HEK293 (cell line): ENCODE measurements around the gene ZNF287.

Source experiments
- CTCF ChIA-PET: fragments of 350-600 bp; formaldehyde crosslinking; extraction: SDS; loops from one replicate; lab custom pipeline; 2021; ENCODE audit warnings: antibody characterized with exemption; lab: Yijun Ruan, JAX
- POLR2A ChIA-PET: fragments of 300-600 bp; formaldehyde crosslinking; extraction: SDS; loops from one replicate; lab custom pipeline; 2020; ENCODE audit warnings: antibody characterized with exemption, inconsistent platforms; lab: Yijun Ruan, JAX
- H3K27ac ChIP-seq: fragments of 200-500 bp; sonication (Bioruptor generic); 2 replicates; pipeline ENCODE4 v1.5.1; 2014; ENCODE audit warnings: low read depth, low read length, control low read depth, inconsistent platforms; ENCODE audit errors: extremely low read depth
- H3K36me3 ChIP-seq, 2 experiments: fragments of 200-500 bp in 1 of 2; sonication (Bioruptor generic) in 1 of 2; 1 replicate in 1 of 2; 2 replicates in 1 of 2; pipeline ENCODE4 v1.5.1; 2014 to 2017; ENCODE audit warnings: inconsistent platforms in 2 of 2, low read length in 2 of 2; ENCODE audit not compliant: control insufficient read depth in 2 of 2, insufficient read depth in 1 of 2
- H3K4me1 ChIP-seq: fragments of 200-500 bp; sonication (Bioruptor generic); 2 replicates; pipeline ENCODE4 v1.5.1; 2014; ENCODE audit warnings: mild to moderate bottlenecking, low read length, inconsistent platforms; ENCODE audit not compliant: control insufficient read depth, insufficient read depth
- H3K4me3 ChIP-seq: 2 replicates; pipeline ENCODE4 v1.5.1; 2011; ENCODE audit warnings: low read depth, mild to moderate bottlenecking, control low read depth, low read length, moderate library complexity
- H3K9me3 ChIP-seq: fragments of 200-500 bp; sonication (Bioruptor generic); 2 replicates; pipeline ENCODE4 v1.5.1; 2014; ENCODE audit warnings: low read depth, low read length, inconsistent platforms; ENCODE audit not compliant: control insufficient read depth, insufficient read depth
- BCL11B ChIP-seq: fragments of 450-650 bp; formaldehyde crosslinking; IDR thresholded peaks from 2 replicates; pipeline ENCODE4 v1.5.1; 2016; ENCODE audit warnings: low read depth, missing biosample characterization, missing genetic modification characterization
- SCRT2 ChIP-seq: fragments of 450-650 bp; formaldehyde crosslinking; IDR thresholded peaks from 2 replicates; pipeline ENCODE4 v1.5.1; 2016; ENCODE audit warnings: missing biosample characterization, missing genetic modification characterization
- SETDB1 ChIP-seq: IDR thresholded peaks from one replicate; pipeline ENCODE4 v1.6.1; 2017; ENCODE audit warnings: mild to moderate bottlenecking, low read length, moderate library complexity, mixed read lengths; ENCODE audit not compliant: insufficient read length
- ZBTB10 ChIP-seq: fragments of 450-650 bp; formaldehyde crosslinking; IDR thresholded peaks from 2 replicates; pipeline ENCODE4 v1.5.1; 2016; ENCODE audit warnings: missing biosample characterization, missing genetic modification characterization
- ZBTB8A ChIP-seq: fragments of 450-650 bp; formaldehyde crosslinking; IDR thresholded peaks from 2 replicates; pipeline ENCODE4 v1.5.1; 2016; ENCODE audit warnings: missing biosample characterization, missing genetic modification characterization
- ZNF157 ChIP-seq: fragments of 450-650 bp; formaldehyde crosslinking; IDR thresholded peaks from 2 replicates; pipeline ENCODE4 v1.5.1; 2016; ENCODE audit warnings: missing biosample characterization, missing genetic modification characterization
- ZNF211 ChIP-seq: fragments of 450-650 bp; formaldehyde crosslinking; IDR thresholded peaks from 2 replicates; pipeline ENCODE4 v1.5.1; 2016; ENCODE audit warnings: low read depth, missing biosample characterization, missing genetic modification characterization
- ZNF391 ChIP-seq: fragments of 450-650 bp; formaldehyde crosslinking; IDR thresholded peaks from 2 replicates; pipeline ENCODE4 v1.5.1; 2016; ENCODE audit warnings: low read depth, missing biosample characterization, missing genetic modification characterization, borderline replicate concordance
- ZNF426 ChIP-seq: fragments of 450-650 bp; formaldehyde crosslinking; IDR thresholded peaks from 2 replicates; pipeline ENCODE4 v1.5.1; 2017; ENCODE audit warnings: missing biosample characterization, missing genetic modification characterization, mild to moderate bottlenecking, inconsistent platforms, moderate library complexity
- ZNF510 ChIP-seq: fragments of 450-650 bp; formaldehyde crosslinking; IDR thresholded peaks from 2 replicates; pipeline ENCODE4 v1.5.1; 2018; ENCODE audit warnings: mild to moderate bottlenecking, missing genetic modification characterization, missing biosample characterization; ENCODE audit not compliant: insufficient replicate concordance
- ZNF585B ChIP-seq: fragments of 450-650 bp; formaldehyde crosslinking; IDR thresholded peaks from 2 replicates; pipeline ENCODE4 v1.5.1; 2016; ENCODE audit warnings: missing biosample characterization, missing genetic modification characterization
- ZNF677 ChIP-seq: fragments of 450-650 bp; IDR thresholded peaks from 2 replicates; pipeline ENCODE4 v1.5.0; 2018; ENCODE audit warnings: missing biosample characterization, mild to moderate bottlenecking, missing genetic modification characterization, moderate library complexity
- ZNF777 ChIP-seq: fragments of 450-650 bp; formaldehyde crosslinking; IDR thresholded peaks from 2 replicates; pipeline ENCODE4 v1.5.1; 2017; ENCODE audit warnings: missing biosample characterization, missing genetic modification characterization, borderline replicate concordance
- ZNF785 ChIP-seq: fragments of 450-650 bp; formaldehyde crosslinking; IDR thresholded peaks from 2 replicates; pipeline ENCODE4 v1.5.1; 2016; ENCODE audit warnings: missing biosample characterization, missing genetic modification characterization
- ZSCAN23 ChIP-seq: fragments of 450-650 bp; formaldehyde crosslinking; IDR thresholded peaks from 2 replicates; pipeline ENCODE4 v1.5.1; 2016; ENCODE audit warnings: missing biosample characterization, missing genetic modification characterization
- TF ChIP-seq, protein P1 (sequence below): sonication (generic); formaldehyde crosslinking; IDR thresholded peaks from 2 replicates; pipeline ENCODE4 v1.8.1; 2022; ENCODE audit warnings: mild to moderate bottlenecking, moderate library complexity, missing genetic modification reagents

Gene ZNF287

DNA sequence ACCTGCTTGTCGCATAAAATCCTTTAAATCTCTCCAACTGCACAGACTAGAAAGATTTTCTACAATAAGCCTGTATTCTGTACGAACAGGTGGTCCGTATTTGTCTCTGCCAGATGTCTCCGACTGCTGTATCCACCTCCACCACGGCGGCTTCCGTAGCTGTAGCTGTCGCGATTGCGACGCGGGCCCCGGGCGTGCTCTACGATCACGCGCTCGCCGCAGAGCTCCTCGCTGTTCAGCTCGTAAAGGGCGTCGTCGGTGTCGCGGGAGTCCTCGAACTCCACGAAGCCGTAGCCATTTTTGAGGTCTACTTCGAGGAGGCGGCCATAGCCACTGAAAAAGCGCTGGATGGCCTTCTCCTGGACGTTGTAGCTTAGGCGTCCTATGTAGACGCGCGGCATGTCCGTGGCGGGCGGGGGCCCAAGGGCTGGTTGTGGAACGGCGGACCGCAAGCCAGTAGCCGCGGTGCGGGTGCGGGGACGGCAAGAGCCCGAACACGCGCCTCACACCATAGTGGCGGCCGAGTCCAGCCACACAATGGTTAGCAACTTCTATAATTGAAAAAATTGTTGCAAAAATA lies 48.6 kb upstream of the ZNF287 start:
- H3K4me3 ChIP-seq = no peak overlapping the region
- ChIA-PET CTCF (no interaction called here), POLR2A (no interaction called here)
- no peaks in the 10 kb centered on the region for H3K36me3 ChIP-seq
- peaks cover 4% of the 10 kb centered on the region for H3K9me3 ChIP-seq
- no peak for TF ChIP-seq ZNF585B (tag by site-specific recombination)
- TF ChIP-seq, protein P1, sequence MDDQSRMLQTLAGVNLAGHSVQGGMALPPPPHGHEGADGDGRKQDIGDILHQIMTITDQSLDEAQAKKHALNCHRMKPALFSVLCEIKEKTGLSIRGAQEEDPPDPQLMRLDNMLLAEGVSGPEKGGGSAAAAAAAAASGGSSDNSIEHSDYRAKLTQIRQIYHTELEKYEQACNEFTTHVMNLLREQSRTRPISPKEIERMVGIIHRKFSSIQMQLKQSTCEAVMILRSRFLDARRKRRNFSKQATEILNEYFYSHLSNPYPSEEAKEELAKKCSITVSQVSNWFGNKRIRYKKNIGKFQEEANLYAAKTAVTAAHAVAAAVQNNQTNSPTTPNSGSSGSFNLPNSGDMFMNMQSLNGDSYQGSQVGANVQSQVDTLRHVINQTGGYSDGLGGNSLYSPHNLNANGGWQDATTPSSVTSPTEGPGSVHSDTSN = no peak
- H3K27ac ChIP-seq = no peak overlapping the region
- H3K4me1 ChIP-seq = no peaks in the 10 kb centered on the region

GRCh38 chr17:16599537-16599936 lies 30.5 kb upstream of the ZNF287 start:
- TF ChIP-seq ZSCAN23 (tag by site-specific recombination) (no peak), ZBTB8A (tag by site-specific recombination) (no peak), SETDB1 (no peak), ZNF211 (no peak), ZNF677 (tag by site-specific recombination) (no peak)
- Histone ChIP-seq H3K4me3 (no peak overlapping the region), H3K27ac (no peak overlapping the region), H3K9me3 (peaks cover 3% of the 10 kb centered on the region; the same call in 1 of the 2 replicates), H3K4me1 (no peaks in the 10 kb centered on the region), H3K36me3 (no peaks in the 10 kb centered on the region)
- POLR2A ChIA-PET = no interaction called here
- CTCF ChIA-PET = interaction anchor here (0.9 kb wide), 1 partner anchor 10 kb away, joined by 7 read pairs; no protein-coding TSS in a partner anchor

- ChIA-PET POLR2A (no interaction called here), CTCF (interaction anchor here (0.6 to 1.0 kb wide), 3 partner anchors 8 to 12 kb away, joined by 3 to 4 read pairs (median 3); no protein-coding TSS in a partner anchor)
- TF ChIP-seq ZNF785 (tag by site-specific recombination) (no peak), ZNF510 (no peak), BCL11B (no peak), ZNF157 (tag by site-specific recombination) (no peak), ZNF777 (tag by site-specific recombination) (no peak), ZNF426 (no peak), ZBTB10 (tag by site-specific recombination) (no peak), ZNF391 (no peak), SCRT2 (tag by site-specific recombination) (no peak)
- Histone ChIP-seq H3K36me3 (no peaks in the 10 kb centered on the region), H3K9me3 (no peaks in the 10 kb centered on the region), H3K27ac (no peak overlapping the region), H3K4me1 (no peaks in the 10 kb centered on the region), H3K4me3 (no peak overlapping the region)
Observed at GRCh38 chr17:16593356-16594102, 24.5 kb upstream of the ZNF287 start.
